Measurements from ENCODE around the gene MRPL28. TPM values are rescaled to one million over a fixed set of nuclear protein-coding genes. Genes with fewer than 3 reads are reported as not detected.
"Not testable (repeated sequence)": the region's sequence is repeated elsewhere in the genome, so short reads cannot be mapped to it uniquely, and the experiment has no call there.

Gene MRPL28
- total RNA-seq, 1 donor from 2014 or later, result 83.1 TPM

- DNase-seq (ENCODE audit: missing footprints) (no peak), ATAC-seq (no peak)
- intact Hi-C loops (cut with DNase I), result loop anchor here (2.0 kb wide), 1 partner anchor 257 kb away; no protein-coding TSS in a partner anchor
These were observed 6.4 kb downstream of the MRPL28 start for GRCh38 chr16:363766-364490.

GRCh38 chr16:363110-363765 is 7.1 kb downstream of the MRPL28 start:
- DNase-seq (ENCODE audit: missing footprints), result no peak
- intact Hi-C loops (cut with DNase I), result loop anchor here (2.0 kb wide), 1 partner anchor 256 kb away; no protein-coding TSS in a partner anchor
- ATAC-seq, result no peak

DNA sequence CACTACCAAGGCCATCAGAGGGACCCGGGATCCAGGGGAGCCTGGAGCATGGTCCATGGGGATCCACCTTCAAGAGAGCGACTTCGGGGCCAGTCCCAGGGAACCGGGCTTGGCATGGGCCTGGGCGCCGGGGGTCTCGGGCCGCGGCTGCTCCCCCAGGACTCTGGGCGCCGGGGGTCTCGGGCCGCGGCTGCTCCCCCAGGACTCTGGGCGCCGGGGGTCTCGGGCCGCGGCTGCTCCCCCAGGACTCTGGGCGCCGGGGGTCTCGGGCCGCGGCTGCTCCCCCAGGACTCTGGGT is 7.7 kb downstream of the MRPL28 start:
- DNase-seq (ENCODE audit: missing footprints); ATAC-seq: not testable (repeated sequence)
- intact Hi-C loops (cut with DNase I), result loop anchor here (2.0 kb wide), 1 partner anchor 256 kb away; no protein-coding TSS in a partner anchor

GRCh38 chr16:361872-362701 is 8.3 kb downstream of the MRPL28 start:
- intact Hi-C loops (cut with DNase I), result loop anchor here (2.0 kb wide), 1 partner anchor 255 kb away; no protein-coding TSS in a partner anchor
- peak; percentile 83 for DNase-seq (ENCODE audit: missing footprints)
- peak; percentile 77 for ATAC-seq

GRCh38 chr16:361341-361871 is 8.9 kb downstream of the MRPL28 start:
- ATAC-seq (no peak), DNase-seq (ENCODE audit: missing footprints) (no peak)
- intact Hi-C loops (cut with DNase I), result no loop called here

DNA sequence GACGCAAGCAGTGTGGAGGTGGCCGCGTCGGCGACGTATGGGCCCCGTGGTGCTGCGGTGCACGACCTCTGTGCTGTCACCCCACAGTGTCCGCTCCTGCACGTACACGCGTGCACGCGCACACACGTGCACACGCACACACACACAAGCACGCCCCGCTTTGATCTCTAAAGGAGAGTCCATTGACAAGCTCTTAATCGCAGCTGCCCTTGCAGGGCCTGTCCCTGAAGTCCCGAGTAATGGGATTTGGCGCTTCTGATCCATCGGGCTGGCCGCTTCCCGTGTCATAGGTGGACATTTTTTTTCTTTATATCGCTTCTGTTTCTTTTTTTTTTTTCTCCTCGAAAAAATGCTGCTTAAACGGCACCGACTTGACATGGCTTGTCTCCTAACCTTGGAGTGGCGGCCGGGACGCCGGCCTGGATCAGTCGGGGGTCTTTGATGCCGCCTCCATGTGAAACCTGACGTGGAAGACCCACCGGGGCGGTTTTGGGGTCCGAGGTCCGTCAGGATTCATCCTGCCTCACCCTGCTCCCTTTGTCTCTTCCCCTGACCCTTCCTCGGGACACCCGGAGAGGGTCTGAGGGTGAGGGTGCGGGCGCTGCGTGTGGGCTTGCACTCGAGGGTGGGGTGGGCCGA is 9.5 kb downstream of the MRPL28 start:
- DNase-seq (ENCODE audit: missing footprints) (no peak), ATAC-seq (no peak)
- intact Hi-C loops (cut with DNase I), result no loop called here

- intact Hi-C loops (cut with DNase I), result no loop called here
- no peak for ATAC-seq
- DNase-seq (ENCODE audit: missing footprints), result no peak
These were observed 10.3 kb downstream of the MRPL28 start for GRCh38 chr16:359871-360697.

DNA sequence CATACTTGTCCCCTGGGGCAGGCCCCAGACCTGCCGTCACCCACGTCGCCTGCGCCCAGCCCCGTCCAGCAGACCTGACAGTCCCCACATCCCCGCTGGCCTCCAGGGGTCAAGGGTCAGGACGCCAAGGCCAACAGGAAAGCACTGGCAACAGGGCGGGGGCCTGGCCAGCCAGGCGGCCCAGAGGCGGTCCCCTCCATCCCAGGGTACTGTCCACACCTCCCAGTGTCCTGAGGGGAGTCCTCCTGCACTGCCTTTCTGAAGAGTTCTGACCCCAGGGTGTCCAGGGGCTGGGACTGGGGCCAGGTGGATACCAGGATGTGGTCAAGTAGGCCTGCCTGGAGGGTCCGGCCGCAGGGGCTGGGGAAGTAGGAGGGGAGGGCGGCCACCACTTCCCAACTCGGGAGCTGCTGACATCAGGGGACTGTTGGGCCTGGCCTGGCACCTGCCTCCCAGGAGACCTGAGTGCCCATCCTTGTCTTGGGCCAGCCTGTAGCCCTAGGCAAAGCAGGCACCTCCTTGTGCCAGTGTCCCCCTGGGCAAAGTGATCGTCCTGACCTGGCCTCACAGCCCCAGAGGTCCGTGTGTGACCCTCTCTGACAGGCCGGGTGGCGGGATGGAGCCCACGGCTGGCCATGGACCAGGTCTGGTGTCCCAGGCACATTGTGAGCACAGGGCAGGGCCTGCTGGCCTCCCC is 11.1 kb downstream of the MRPL28 start:
- ATAC-seq, result no peak
- no peak for DNase-seq (ENCODE audit: missing footprints)
- intact Hi-C loops (cut with DNase I), result no loop called here

GRCh38 chr16:356741-357140 is 13.6 kb downstream of the MRPL28 start:
- intact Hi-C loops (cut with DNase I), result no loop called here
- ATAC-seq (no peak), DNase-seq (ENCODE audit: missing footprints) (no peak)

DNA sequence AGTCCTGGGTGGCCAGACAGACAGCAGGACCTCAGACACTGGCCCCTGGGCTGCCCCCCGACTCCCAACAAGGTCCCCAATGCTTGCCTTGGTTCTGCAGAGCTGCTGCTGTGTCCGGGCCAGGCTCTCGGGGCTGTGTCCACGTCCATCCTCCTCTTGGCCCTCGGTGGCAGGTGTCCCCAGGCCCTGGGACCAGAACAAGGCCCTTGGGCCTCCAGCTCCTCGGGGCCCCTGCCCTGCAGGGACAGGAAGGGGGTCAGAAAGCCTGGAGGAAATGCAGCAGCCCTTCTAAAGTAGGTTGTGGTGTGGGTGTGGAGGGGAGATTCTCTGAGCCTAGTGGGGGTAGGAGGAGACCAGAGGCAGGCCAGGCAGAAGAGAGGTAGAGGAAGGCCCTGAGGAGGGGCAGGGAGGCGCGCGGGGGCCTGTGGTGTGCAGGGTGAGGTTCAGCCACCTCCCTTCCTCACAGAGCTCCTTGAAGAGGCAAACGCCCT is 15.3 kb downstream of the MRPL28 start:
- intact Hi-C loops (cut with DNase I), result loop anchor here (5.0 kb wide), 1 partner anchor 128 kb away; the partner anchor contains the start of gene LUC7L
- DNase-seq (ENCODE audit: missing footprints) (peak; percentile 33), ATAC-seq (no peak)

DNA sequence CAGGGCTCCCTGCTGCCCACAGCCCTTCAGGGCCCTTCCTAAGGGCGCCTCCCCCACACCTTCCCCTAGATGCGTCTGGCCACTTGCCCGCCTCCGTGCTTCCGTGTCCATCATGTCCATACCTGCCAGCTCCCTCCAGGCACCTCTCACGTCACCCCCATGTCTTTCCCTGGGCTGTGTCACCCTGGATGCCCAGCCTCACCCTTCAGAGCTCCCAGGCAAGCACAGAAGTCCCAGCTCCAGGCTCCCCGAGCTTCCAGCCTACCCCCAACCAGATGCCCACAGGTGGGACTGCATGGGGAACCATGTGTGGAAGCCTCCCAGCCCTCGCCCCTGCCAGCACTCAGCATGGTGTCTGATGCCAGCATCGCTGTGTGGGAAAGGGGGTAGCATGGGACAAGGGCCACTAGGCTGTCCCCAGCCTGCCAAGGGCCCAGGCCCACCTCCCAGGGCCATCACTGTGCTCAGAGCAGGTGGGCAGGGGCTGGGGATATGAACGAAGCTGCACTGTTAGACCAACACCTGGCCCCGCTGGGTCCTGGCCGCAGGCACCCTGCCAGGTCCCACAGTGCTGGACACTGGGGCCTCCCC is 16.0 kb downstream of the MRPL28 start:
- intact Hi-C loops (cut with DNase I), result loop anchor here (5.0 kb wide), 1 partner anchor 127 kb away; the partner anchor contains the start of gene LUC7L
- DNase-seq (ENCODE audit: missing footprints) (peak; percentile 62), ATAC-seq (no peak)

- DNase-seq (ENCODE audit: missing footprints), result peak; percentile 74
- ATAC-seq, result no peak
These were observed 16.7 kb downstream of the MRPL28 start for GRCh38 chr16:353404-354290.

DNA sequence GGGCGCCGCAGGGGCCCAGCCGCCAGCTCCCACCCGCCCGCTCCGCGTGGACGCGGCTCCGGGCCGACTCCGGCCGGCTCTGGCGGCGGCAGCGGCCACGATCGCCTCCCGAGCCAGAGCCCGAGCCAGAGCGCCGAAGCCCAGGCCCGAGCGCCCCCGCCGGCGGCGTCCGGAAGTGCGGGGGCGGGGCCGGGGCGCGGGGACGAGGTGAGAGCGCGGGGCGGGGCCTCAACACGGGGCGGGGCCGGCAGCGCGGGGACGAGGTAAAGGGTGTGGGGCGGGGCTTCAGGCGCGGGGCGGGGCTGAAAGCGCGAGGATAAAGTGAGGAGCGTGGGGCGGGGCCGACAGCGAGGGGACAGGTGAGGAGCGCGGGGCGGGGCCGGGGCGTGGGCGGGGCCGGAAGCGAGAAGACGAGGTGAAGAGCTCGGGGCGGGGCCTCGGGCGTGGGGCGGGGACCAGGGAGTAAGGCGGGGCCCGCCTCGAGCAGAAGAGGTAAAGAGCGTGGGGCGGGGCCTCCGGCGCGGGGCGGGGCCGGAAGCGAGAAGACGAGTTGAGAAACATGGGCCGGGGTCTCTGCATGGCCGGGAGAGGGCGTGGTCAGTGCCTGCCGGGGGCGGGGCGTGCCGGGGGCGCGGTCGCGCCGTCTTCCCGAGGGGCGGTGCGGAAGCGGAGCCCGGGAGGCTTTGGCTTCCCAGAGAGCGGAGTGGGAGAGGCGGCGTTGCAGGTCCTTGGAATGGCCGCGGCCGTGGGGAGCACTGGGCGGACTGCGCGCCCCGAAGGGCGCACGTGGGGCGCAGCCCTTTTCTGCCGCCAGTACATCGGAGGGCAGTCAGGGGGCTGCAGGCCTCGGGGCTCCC is 17.6 kb downstream of the MRPL28 start, which contains the start of gene AXIN1:
AXIN1 (minus strand) TSS at position 177 of the 857 bp plus-strand sequence. CDS start 5,698 bp downstream, outside the sequence.
- peak; percentile 94 for ATAC-seq
- intact Hi-C loops (cut with DNase I), result loop anchor here (5.0 kb wide), 1 partner anchor 125 kb away; the partner anchor contains the start of gene LUC7L
- DNase-seq (ENCODE audit: missing footprints), result peak; percentile 100

More at GRCh38 chr16:353404-354290, 16.7 kb downstream of the MRPL28 start:
- intact Hi-C loops (cut with DNase I), result loop anchor here (5.0 kb wide), 1 partner anchor 126 kb away; the partner anchor contains the start of gene LUC7L

GRCh38 chr16:351804-352520 is 18.4 kb downstream of the MRPL28 start:
- intact Hi-C loops (cut with DNase I), result loop anchor here (5.0 kb wide), 1 partner anchor 125 kb away; the partner anchor contains the start of gene LUC7L
- DNase-seq (ENCODE audit: missing footprints) (peak; percentile 77), ATAC-seq (no peak)

Measured in Right ventricle myocardium inferior (tissue), 1 donor.